Effector memory CD8-positive, alpha-beta T cell (primary cell): ENCODE measurements around the gene SLC37A2.

ENCODE experiments used
- ATAC-seq: fragments of 150-1000 bp; cut with Tn5 transposase; replicated peaks from 2 replicates; pipeline ENCODE4 v1.10.0; 2021; ENCODE audit warnings: mild to moderate bottlenecking, moderate library complexity
- DNase-seq, 3 experiments: peaks; one replicate each; pipeline ENCODE4 v3.0.0; 2021
- H3K27ac Mint-ChIP-seq, 2 donors: one replicate each; pipeline ENCODE4 v1.8.0; 2022; ENCODE audit warnings: mild to moderate bottlenecking in 2 of 2, mixed read lengths in 2 of 2, moderate library complexity in 2 of 2
- H3K27me3 Mint-ChIP-seq, 2 donors: one replicate each; pipeline ENCODE4 v1.8.0; 2022; ENCODE audit warnings: mixed read lengths in 2 of 2
- H3K36me3 Mint-ChIP-seq: one replicate; pipeline ENCODE4 v1.8.0; 2022; ENCODE audit warnings: mild to moderate bottlenecking, moderate library complexity, mixed read lengths; ENCODE audit not compliant: insufficient read depth
- H3K4me1 Mint-ChIP-seq, 2 donors: one replicate each; pipeline ENCODE4 v1.8.0; 2022; ENCODE audit warnings: low read depth in 2 of 2, mixed read lengths in 2 of 2
- H3K4me3 Mint-ChIP-seq, 2 donors: one replicate each; pipeline ENCODE4 v1.8.0; 2022; ENCODE audit warnings: mild to moderate bottlenecking in 2 of 2, mixed read lengths in 2 of 2, moderate library complexity in 2 of 2
- H3K9me3 Mint-ChIP-seq, 2 donors: one replicate each; pipeline ENCODE4 v1.8.0; 2022; ENCODE audit warnings: mixed read lengths in 2 of 2

SLC37A2 gene

DNA sequence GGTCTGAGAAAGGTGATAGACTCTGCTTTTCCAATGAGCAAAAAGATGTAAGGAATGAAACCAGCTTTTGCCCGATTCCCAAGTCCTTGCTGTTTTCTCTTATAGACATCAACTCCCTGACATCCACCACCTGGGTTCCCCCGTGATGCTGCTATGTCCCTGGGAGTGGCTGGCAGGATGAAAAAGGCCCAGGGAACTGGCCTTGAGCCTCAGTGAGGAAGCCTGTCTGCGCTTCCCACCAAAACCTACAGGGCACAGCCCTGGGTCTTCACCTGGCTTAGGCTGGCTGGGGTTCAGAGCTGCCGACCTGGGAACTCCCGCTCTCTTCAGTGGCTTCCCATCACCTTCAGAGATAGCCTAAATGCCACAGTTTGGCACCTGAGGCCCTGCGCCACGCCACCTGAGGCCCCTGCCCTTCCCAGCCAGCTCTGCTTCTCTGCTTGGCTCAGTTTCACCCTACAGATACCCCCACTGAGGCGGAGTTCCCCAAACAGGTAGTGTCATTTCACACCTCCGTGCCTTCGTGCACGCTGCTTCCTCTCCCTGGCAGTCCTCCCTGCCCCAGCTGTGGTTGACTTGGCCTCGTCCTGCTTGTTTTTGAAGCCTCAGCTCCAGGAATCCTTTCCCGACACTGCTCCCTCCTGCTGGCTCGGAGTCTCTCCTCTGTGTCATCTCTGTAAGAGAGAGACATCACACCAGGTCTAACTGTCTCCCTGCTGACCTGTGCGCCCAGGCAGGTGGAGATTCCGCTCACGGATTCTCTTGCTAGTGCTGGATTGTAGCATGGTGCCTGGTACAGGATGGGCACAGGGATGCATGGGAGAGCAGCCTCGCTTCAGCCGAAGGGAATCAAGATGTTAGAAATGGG, 10.7 kb downstream of the SLC37A2 start:
- Mint-ChIP-seq H3K27ac (no peak overlapping the region), H3K36me3 (no peaks in the 10 kb centered on the region), H3K4me1 (peaks cover 3 to 20% of the 10 kb centered on the region in 2 donors), H3K27me3 (peaks cover 28 to 84% of the 10 kb centered on the region in 2 donors), H3K9me3 (no peaks in the 10 kb centered on the region), H3K4me3 (no peak overlapping the region)
- ATAC-seq (no peak), DNase-seq (no peak)

DNA sequence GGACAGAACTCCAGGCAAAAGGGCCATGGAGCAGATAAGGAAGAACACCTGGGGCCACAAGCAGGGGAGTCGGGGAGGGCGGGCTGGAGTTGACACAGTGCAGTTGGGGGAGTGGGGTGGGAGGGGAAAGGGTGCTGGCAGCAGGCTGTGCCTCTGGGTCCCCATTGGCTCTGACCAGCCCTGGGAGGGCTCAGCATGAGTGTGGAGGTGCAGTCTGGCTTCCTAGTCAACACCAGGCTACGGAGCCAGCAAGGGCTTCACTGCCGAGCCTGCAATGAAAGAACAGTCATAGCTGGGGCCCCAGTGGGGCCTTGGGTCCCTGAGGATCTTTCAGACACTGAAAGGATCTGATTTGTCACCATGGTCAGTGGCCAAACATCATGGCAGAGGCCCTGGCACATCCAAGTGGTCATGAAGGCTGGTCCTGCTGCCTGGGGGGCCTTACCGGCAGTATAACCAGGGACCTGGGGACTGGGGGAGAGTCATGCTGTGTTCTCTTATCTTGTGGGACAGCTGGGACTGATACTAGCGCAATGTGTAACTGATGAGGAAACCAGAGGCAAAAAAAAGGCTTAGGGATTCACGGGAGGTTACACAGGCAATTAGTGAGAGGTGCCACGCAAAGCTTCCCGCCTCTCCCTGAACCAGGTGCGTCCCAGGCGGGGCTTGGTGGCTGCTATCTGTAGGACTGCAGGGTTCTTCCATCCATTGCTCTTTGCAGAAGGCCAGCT, 11.6 kb downstream of the SLC37A2 start:
- Mint-ChIP-seq H3K4me1 (peaks cover 3 to 20% of the 10 kb centered on the region in 2 donors), H3K9me3 (no peaks in the 10 kb centered on the region)

DNA sequence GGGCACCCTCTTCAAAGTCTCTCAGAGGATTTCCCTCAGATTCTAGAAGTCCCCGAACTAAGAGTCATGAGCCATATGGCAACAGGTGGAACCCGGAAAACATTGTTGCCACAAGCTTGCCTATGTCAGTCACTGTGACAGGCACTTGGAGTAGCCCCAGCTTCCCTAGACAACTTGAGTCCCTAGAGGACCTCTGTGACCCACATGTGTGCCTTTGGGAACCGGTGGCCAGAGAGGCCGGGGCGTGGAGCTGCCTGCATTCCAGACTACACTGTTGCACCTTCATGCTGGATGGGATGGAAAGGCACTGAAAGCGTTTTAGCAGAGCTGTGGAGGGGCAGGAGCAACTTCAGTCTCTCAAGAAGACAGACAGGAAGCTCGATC, 12.1 kb downstream of the SLC37A2 start:
- H3K27ac Mint-ChIP-seq, result no peak overlapping the region
- no peaks in the 10 kb centered on the region for H3K9me3 Mint-ChIP-seq
- H3K36me3 Mint-ChIP-seq, result no peaks in the 10 kb centered on the region
- peaks cover 19 to 76% of the 10 kb centered on the region in 2 donors for H3K27me3 Mint-ChIP-seq
- no peak overlapping the region for H3K4me3 Mint-ChIP-seq
- ATAC-seq (no peak), DNase-seq (no peak)
- H3K4me1 Mint-ChIP-seq, result peaks cover 3 to 16% of the 10 kb centered on the region in 2 donors

More for the DNA sequence above, 11.6 kb downstream of the SLC37A2 start:
- Mint-ChIP-seq H3K36me3 (no peaks in the 10 kb centered on the region), H3K27ac (no peak overlapping the region), H3K27me3 (peaks cover 21 to 81% of the 10 kb centered on the region in 2 donors), H3K4me3 (no peak overlapping the region)
- no peak for DNase-seq
- ATAC-seq, result no peak

DNA sequence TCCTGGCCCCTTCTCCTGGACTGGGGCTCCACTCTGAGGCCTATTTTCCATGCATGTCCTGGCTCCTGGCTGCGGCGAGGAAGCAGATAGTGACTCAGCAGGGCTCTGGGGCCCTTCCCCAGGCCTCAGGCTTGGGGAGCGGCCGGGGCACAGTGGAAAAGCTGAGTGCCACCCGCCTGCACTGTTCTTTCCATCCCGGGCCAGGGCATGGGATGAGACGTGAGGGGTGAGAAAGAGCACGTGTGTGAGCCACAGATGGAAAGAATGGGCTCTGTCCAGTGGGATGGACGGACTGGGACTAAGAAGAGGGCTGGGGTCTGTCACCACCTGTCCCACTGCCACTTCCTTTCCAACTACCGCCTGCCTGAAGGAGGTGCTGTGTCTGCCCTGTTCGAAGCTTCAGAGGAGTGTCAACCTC, 12.8 kb downstream of the SLC37A2 start:
- H3K27me3 Mint-ChIP-seq, result peaks cover 19 to 74% of the 10 kb centered on the region in 2 donors
- ATAC-seq (no peak), DNase-seq (no peak)
- peaks cover under 1 to 10% of the 10 kb centered on the region in 2 donors for H3K4me1 Mint-ChIP-seq
- no peak overlapping the region for H3K4me3 Mint-ChIP-seq
- no peak overlapping the region for H3K27ac Mint-ChIP-seq
- no peaks in the 10 kb centered on the region for H3K9me3 Mint-ChIP-seq
- H3K36me3 Mint-ChIP-seq, result no peaks in the 10 kb centered on the region

DNA sequence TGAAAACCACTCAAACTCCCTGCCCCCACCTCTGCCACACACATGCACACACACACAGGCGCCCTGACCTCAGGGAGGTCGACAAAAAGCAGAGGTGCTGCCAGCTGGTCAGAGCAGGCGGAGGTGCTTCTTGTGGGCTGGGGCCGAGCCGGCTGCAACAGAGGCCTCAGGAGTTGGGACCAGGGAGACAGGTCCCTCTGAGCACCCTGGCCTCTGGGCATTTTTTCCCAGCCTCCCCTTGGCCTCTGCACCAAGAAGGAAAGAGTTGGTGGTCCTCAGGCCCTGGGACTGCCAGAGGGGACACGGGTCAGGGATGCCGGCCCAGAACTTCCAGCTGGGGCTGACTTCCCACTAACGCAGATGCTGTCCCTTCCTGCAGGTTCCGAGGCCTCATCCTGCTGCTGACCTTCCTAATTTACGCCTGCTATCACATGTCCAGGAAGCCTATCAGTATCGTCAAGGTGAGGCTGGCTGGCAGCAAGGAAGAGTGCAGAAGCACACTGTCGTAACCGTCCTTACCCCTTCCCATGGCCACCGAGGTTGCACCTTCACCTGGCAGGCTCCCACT, 13.4 kb downstream of the SLC37A2 start:
- ATAC-seq, result no peak
- Mint-ChIP-seq H3K36me3 (no peaks in the 10 kb centered on the region), H3K27me3 (peaks cover 20 to 71% of the 10 kb centered on the region in 2 donors), H3K9me3 (no peaks in the 10 kb centered on the region), H3K4me3 (no peak overlapping the region), H3K4me1 (peaks cover 0 to 6% of the 10 kb centered on the region in 2 donors), H3K27ac (no peak overlapping the region)
- no peak for DNase-seq

DNA sequence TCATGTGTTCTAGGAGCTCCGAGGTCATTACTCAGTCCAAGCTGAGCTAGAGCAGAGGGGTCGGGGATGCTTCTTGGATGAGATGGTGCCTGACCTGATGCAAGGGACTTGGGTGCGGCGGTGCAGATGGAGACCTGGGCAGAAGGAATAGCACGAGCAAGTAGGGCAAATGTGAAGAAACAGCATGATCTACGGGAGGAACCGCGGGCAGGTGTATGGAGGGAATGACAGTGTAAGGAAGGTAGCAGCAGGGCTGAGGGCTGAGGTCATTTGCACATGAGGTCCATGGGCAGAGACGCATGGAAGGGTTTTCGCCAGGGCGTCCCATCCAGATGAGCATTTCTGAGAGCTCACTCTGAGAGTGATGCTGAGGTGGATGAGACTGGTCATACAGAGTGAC, 14.9 kb downstream of the SLC37A2 start:
- Mint-ChIP-seq H3K27me3 (peaks cover 28 to 71% of the 10 kb centered on the region in 2 donors), H3K36me3 (no peaks in the 10 kb centered on the region), H3K9me3 (no peaks in the 10 kb centered on the region), H3K27ac (no peak overlapping the region), H3K4me1 (peaks cover 0 to 6% of the 10 kb centered on the region in 2 donors), H3K4me3 (no peak overlapping the region)
- ATAC-seq, result no peak
- no peak for DNase-seq

DNA sequence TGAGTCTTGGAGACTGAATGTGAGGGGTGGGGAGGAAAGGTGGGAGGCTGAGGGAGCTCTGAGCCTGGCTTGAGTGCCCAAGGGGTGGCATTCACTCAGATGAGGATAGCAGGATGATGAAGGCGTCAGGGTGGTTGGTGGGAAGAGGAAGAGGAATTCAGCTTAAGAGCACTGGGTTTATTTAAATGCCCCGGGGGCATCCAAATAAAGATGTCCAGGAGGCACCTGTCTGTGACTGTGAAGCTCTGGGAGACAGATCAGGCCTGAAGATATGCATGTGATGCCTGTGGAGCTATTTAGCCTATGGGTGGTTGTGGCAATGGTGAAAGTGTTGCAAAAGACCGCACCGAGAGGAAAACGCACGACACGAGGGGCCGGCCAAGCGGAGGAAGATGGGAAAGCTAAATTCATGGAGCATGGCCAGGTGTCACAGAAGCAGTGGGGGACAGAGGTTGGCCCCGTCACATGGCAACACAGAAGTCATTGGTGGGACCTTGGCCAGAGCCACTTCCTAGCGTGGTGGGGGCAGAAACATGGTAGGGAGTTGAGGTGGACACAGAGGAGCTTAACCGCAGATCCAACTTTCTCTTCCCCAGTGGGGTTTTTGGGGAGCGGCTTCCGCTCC, 15.5 kb downstream of the SLC37A2 start:
- H3K27me3 Mint-ChIP-seq, result peaks cover 28 to 76% of the 10 kb centered on the region in 2 donors
- H3K27ac Mint-ChIP-seq, result no peak overlapping the region
- H3K4me3 Mint-ChIP-seq, result no peak overlapping the region
- H3K9me3 Mint-ChIP-seq, result no peaks in the 10 kb centered on the region
- H3K4me1 Mint-ChIP-seq, result peaks cover 0 to 6% of the 10 kb centered on the region in 2 donors
- ATAC-seq (no peak), DNase-seq (no peak)
- H3K36me3 Mint-ChIP-seq, result no peaks in the 10 kb centered on the region

DNA sequence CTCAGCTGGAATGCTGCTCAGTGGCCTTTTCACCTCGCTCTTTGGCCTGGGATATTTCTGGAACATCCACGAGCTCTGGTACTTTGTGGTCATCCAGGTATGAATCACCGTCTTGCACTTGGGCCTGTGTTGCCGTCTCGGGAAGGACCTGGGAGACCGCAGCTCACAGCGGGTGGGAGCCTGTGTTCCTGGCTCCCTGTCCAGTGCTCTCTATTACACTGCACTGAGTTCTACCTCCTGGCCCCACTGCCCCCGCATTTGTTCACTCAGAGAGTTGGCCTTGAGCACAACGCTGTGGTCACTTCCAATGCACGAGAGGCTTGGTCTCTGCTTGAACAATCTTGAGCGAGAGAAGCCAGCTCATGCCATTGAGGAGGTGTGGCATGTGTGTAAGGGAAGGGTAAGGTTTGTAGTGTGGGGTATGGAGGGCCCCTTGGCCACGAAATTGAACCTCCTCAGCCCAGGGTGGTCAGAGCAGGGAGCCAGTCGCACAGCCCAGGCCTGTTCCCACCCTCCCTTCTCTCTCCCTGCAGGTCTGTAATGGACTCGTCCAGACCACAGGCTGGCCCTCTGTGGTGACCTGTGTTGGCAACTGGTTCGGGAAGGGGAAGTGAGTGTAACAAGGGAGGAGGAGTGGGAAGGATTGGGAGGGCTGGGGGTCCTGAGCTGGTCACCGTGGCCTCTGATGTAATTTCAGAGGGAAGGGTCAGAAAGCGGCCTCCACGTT, 16.2 kb downstream of the SLC37A2 start:
- H3K4me1 Mint-ChIP-seq, result peaks cover 0 to under 1% of the 10 kb centered on the region in 2 donors
- no peak overlapping the region for H3K4me3 Mint-ChIP-seq
- no peaks in the 10 kb centered on the region for H3K9me3 Mint-ChIP-seq
- no peak overlapping the region for H3K27ac Mint-ChIP-seq
- H3K36me3 Mint-ChIP-seq, result no peaks in the 10 kb centered on the region
- H3K27me3 Mint-ChIP-seq, result peaks cover 22 to 76% of the 10 kb centered on the region in 2 donors
- DNase-seq (no peak), ATAC-seq (no peak)

DNA sequence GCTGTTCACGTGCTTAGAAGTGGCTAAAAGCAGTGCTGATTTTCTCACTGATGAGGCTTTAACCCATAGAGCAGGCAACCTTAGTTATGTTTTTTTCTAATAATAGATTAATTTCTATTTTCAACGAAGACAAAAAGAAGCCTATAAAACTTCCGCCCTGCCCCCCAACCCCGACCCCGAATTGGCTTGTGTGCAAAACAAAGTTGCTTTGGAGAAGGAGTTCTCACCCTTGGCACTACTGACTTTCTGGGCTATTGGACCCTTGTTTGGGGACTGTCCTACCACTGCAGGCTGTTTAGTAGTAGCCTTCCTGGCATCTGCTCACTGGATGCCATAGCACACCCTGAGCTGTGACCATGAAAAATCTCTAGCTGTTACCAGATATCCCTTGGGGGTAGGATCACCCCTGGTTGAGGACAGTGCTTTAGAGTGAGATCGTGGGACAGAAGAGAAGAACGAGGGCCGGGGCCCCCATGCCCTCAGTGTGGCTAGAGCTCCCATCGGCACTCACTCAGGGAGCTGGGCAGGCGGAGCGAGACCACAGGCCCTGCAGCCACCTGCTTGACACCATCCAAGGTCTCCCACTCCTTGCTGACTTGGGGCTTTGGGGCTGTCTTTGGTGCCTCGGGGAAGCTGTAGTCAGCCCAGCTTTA, 16.9 kb downstream of the SLC37A2 start:
- DNase-seq (no peak), ATAC-seq (no peak)
- Mint-ChIP-seq H3K4me3 (no peak overlapping the region), H3K27me3 (peaks cover 20 to 77% of the 10 kb centered on the region in 2 donors), H3K9me3 (no peaks in the 10 kb centered on the region), H3K36me3 (no peaks in the 10 kb centered on the region), H3K27ac (no peak overlapping the region), H3K4me1 (no peaks in the 10 kb centered on the region)

DNA sequence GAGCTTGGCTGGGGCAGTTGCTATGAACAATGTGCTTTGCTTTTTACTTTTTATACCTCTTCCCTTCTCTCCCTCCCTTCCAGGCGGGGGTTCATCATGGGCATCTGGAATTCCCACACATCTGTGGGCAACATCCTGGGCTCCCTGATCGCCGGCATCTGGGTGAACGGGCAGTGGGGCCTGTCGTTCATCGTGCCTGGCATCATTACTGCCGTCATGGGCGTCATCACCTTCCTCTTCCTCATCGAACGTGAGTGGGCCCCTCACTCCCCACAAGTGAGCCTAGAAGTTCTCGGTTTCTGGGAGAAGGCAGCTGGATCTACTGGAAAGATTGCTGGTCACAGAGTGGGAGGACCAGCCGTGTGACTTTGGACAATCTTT, 17.4 kb downstream of the SLC37A2 start:
- H3K9me3 Mint-ChIP-seq, result no peaks in the 10 kb centered on the region
- H3K4me1 Mint-ChIP-seq, result no peaks in the 10 kb centered on the region
- no peak overlapping the region for H3K4me3 Mint-ChIP-seq
- DNase-seq (no peak), ATAC-seq (no peak)
- peaks cover 20 to 79% of the 10 kb centered on the region in 2 donors for H3K27me3 Mint-ChIP-seq
- H3K36me3 Mint-ChIP-seq, result no peaks in the 10 kb centered on the region
- H3K27ac Mint-ChIP-seq, result no peak overlapping the region

DNA sequence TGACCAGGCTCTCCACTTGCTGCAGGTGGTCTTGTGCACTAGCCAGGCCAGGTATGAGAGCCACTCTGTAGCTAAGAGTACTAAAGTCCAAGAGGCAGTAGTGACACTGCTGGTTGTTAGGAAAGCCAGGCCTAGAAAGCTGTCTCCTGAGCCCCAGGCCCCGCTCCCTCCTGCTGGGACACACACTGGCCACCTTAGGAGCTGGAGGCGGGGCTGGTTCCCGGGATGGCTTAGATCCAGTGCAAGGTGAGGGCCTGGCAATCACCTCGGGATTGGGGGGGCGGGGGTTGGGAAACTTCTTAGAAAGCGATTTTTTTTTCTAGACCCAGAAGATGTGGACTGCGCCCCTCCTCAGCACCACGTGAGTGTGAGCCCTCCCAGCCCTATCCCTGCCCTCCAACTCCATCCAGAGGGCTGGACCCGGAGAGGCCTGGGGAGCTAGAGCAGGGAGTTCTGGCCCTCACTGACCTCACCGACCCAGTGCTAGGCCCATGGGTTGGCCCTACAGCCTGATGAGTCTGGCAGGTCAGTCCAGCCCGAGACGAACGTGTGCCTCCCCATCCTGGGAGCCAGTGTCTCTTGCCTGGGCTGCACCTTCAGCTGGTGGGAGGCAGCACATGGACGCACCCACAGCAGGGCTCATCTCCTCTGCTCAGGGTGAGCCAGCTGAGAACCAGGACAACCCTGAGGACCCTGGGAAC, 18.1 kb downstream of the SLC37A2 start:
- H3K36me3 Mint-ChIP-seq, result no peaks in the 10 kb centered on the region
- H3K27me3 Mint-ChIP-seq, result peaks cover 20 to 78% of the 10 kb centered on the region in 2 donors
- no peak for ATAC-seq
- no peak for DNase-seq
- no peaks in the 10 kb centered on the region for H3K4me1 Mint-ChIP-seq
- no peaks in the 10 kb centered on the region for H3K9me3 Mint-ChIP-seq
- H3K27ac Mint-ChIP-seq, result no peak overlapping the region
- no peak overlapping the region for H3K4me3 Mint-ChIP-seq

DNA sequence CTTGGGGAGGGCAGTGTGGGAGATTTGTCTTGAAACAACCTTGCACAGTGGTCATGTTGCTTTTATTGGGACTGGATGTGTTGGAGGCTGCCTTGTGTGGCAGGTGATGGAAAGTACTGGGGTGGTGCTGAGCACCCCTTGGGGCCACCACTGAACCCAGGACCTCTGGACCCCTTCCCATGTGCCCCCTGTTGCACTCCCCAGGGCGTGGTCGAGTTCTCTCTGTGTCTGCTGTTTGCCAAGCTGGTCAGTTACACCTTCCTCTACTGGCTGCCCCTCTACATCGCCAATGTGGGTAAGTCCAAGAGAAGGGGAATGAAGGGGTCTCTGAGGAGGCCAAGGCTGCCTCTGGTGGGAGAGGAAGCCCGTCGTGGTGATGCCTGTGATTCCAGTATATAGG, 18.9 kb downstream of the SLC37A2 start:
- H3K4me1 Mint-ChIP-seq, result no peaks in the 10 kb centered on the region
- no peak overlapping the region for H3K27ac Mint-ChIP-seq
- peaks cover 20 to 71% of the 10 kb centered on the region in 2 donors for H3K27me3 Mint-ChIP-seq
- no peaks in the 10 kb centered on the region for H3K36me3 Mint-ChIP-seq
- H3K9me3 Mint-ChIP-seq, result no peaks in the 10 kb centered on the region
- H3K4me3 Mint-ChIP-seq, result no peak overlapping the region
- DNase-seq (no peak), ATAC-seq (no peak)
